Mucosa of stomach (tissue), 1 donor: ENCODE data around the gene KSR2.

Experiments used
- H3K27me3 ChIP-seq: one replicate; pipeline ENCODE4 v1.7.0; 2013; ENCODE audit warnings: mild to moderate bottlenecking, low read length; ENCODE audit not compliant: control insufficient read depth, insufficient read depth
- H3K36me3 ChIP-seq: one replicate; pipeline ENCODE4 v1.7.0; 2013; ENCODE audit warnings: low read length; ENCODE audit not compliant: control insufficient read depth, insufficient read depth
- H3K4me1 ChIP-seq: one replicate; pipeline ENCODE4 v1.7.0; 2013; ENCODE audit warnings: mild to moderate bottlenecking, low read length; ENCODE audit not compliant: control insufficient read depth, insufficient read depth
- H3K4me3 ChIP-seq: one replicate; pipeline ENCODE4 v1.7.0; 2013; ENCODE audit warnings: low read length
- H3K9ac ChIP-seq: one replicate; pipeline ENCODE4 v1.7.0; 2013; ENCODE audit warnings: mild to moderate bottlenecking, low read length, moderate library complexity
- H3K9me3 ChIP-seq: one replicate; pipeline ENCODE4 v1.7.0; 2013; ENCODE audit warnings: mild to moderate bottlenecking, low read length, moderate library complexity; ENCODE audit not compliant: control insufficient read depth
- donor health status: Pancreatic carcinoma.

Gene KSR2

DNA sequence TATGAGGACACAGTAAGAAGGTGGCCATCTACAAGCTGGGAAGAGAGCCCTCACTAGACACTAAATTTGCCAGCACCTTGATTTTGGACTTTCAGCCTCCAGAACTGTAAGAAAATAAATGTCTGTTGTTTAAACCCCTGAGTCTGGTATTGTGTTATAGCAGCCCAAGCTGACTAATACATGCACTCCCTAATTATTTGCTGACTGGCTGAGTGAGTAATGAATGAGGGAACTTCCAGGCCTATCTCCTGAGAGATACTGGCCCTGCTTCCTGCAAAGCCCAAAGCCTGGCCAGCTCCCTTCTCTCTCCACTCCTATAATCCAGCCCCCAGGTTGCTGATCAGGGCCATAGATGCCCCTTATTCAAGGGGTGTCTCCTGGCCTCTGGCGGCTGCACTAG lies 487.3 kb downstream of the KSR2 start:
- no peaks in the 10 kb centered on the region for H3K27me3 ChIP-seq
- H3K9me3 ChIP-seq = no peaks in the 10 kb centered on the region
- no peak overlapping the region for H3K9ac ChIP-seq
- no peak overlapping the region for H3K4me3 ChIP-seq
- no peaks in the 10 kb centered on the region for H3K4me1 ChIP-seq
- H3K36me3 ChIP-seq = no peaks in the 10 kb centered on the region

GRCh38 chr12:117476341-117476740 lies 492.4 kb downstream of the KSR2 start:
- no peaks in the 10 kb centered on the region for H3K27me3 ChIP-seq
- no peaks in the 10 kb centered on the region for H3K9me3 ChIP-seq
- H3K36me3 ChIP-seq = no peaks in the 10 kb centered on the region
- H3K4me3 ChIP-seq = no peak overlapping the region
- no peak overlapping the region for H3K9ac ChIP-seq
- H3K4me1 ChIP-seq = no peaks in the 10 kb centered on the region

DNA sequence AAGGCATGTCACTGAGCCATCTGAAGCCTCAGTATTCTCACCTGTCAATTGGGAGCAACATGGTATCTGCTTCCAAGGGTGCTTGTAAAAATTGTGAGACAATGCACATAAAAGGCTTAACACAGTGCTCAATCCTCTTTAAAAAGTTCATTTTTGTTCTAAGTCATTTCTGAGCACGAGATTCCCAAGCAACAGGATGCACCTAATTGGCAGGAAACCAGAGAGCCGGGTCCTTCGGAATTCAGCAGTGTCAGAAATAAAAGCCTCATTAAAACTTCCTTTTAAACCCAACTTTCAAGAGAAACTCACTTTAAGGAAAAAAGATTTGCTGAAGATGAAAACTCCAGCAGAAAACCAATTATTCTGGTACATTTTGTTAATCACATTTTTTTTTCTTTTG lies 494.9 kb downstream of the KSR2 start:
- Histone ChIP-seq H3K9me3 (no peaks in the 10 kb centered on the region), H3K27me3 (no peaks in the 10 kb centered on the region), H3K4me3 (no peak overlapping the region), H3K36me3 (no peaks in the 10 kb centered on the region), H3K9ac (no peak overlapping the region), H3K4me1 (no peaks in the 10 kb centered on the region)

DNA sequence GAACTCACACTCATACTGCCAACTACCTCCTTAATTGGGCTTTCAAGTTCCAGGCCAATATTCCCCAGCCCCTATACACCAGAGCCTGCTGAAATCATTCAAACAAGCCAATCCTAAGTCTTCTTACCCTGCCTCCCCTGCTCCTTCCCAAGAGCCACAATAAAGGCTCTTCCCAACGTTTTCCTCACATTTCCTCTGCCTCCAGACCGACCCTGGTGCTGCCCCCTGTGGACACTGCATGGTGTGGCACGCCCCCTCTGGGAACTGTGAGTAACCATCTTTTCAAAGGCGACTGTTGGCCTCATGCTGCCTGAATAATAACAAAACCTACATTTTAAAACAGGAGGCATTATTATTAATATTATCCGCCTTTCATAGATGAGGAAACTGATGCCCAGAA lies 495.8 kb downstream of the KSR2 start:
- Histone ChIP-seq H3K9ac (no peak overlapping the region), H3K9me3 (no peaks in the 10 kb centered on the region)

GRCh38 chr12:117470804-117471203 lies 498.0 kb downstream of the KSR2 start:
- no peaks in the 10 kb centered on the region for H3K4me1 ChIP-seq
- H3K9me3 ChIP-seq = no peaks in the 10 kb centered on the region
- no peaks in the 10 kb centered on the region for H3K27me3 ChIP-seq
- H3K9ac ChIP-seq = no peak overlapping the region
- no peak overlapping the region for H3K4me3 ChIP-seq
- H3K36me3 ChIP-seq = no peaks in the 10 kb centered on the region

More for the DNA sequence above, 495.8 kb downstream of the KSR2 start:
- no peak overlapping the region for H3K4me3 ChIP-seq
- no peaks in the 10 kb centered on the region for H3K36me3 ChIP-seq
- no peaks in the 10 kb centered on the region for H3K27me3 ChIP-seq
- H3K4me1 ChIP-seq = no peaks in the 10 kb centered on the region

- H3K9me3 ChIP-seq = no peaks in the 10 kb centered on the region
- H3K36me3 ChIP-seq = no peaks in the 10 kb centered on the region
- no peak overlapping the region for H3K4me3 ChIP-seq
- no peaks in the 10 kb centered on the region for H3K27me3 ChIP-seq
- no peak overlapping the region for H3K9ac ChIP-seq
- no peaks in the 10 kb centered on the region for H3K4me1 ChIP-seq
Observed at GRCh38 chr12:117469883-117470483, 498.8 kb downstream of the KSR2 start.

- H3K9ac ChIP-seq = no peak overlapping the region
- no peak overlapping the region for H3K4me3 ChIP-seq
Observed at GRCh38 chr12:117468016-117468415, 500.8 kb downstream of the KSR2 start.

DNA sequence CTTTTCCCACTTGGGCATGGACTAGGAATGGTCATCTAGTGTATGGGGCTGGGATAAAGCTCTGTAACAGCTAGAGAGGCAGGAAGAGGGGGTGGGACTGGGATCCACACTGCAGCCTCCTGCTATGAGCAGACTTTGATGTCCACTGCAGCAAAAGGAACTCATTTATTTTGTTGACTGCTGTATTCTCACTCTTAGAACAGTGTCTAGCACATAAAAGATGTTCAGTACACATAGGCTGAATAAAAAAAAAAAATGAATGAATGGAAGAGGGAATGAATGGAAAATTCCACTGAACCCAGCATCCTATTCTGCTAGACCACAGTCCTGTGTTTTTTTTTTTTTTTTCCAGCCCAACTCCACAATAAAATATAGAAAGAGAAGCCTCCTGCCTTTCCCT lies 501.2 kb downstream of the KSR2 start:
- Histone ChIP-seq H3K9me3 (no peaks in the 10 kb centered on the region), H3K4me1 (no peaks in the 10 kb centered on the region), H3K9ac (no peak overlapping the region), H3K27me3 (no peaks in the 10 kb centered on the region), H3K4me3 (no peak overlapping the region), H3K36me3 (no peaks in the 10 kb centered on the region)

More at GRCh38 chr12:117468016-117468415, 500.8 kb downstream of the KSR2 start:
- Histone ChIP-seq H3K36me3 (no peaks in the 10 kb centered on the region), H3K27me3 (no peaks in the 10 kb centered on the region), H3K9me3 (no peaks in the 10 kb centered on the region), H3K4me1 (no peaks in the 10 kb centered on the region)

DNA sequence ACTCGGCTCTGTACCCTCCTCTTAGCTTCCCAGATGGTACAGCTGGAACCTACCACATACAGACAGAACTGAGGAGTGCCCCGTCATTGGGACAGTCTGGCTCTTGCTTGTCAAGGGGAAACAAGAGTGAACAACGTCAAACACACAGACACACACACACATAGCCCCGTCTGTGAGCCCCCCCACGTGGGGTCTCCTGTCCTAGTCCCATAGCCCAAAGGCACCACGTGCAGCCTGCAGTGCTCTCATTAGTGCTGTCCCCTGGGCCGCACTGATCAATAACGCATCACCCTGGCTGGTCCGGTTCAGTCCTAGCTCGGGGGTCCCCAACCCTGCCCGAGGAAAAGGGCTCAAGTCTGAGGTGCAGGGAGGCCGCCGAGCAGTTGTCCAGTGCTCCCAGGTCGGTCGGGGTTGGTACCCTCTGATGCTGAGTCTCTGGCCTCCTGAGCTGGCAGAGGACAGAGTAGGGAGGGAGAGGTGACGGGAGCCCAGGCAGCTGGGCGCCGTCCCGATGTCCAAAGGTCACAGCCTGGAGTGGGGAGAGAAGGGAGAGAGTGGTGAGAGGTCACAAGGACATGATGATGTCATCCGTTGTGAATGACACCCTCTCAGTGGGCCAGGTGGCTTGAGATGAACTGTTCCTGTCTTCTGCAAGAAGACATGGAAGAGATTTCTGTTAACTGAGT lies 502.0 kb downstream of the KSR2 start:
- Histone ChIP-seq H3K4me3 (no peak overlapping the region), H3K27me3 (no peaks in the 10 kb centered on the region), H3K36me3 (no peaks in the 10 kb centered on the region), H3K9ac (no peak overlapping the region), H3K4me1 (no peaks in the 10 kb centered on the region), H3K9me3 (no peaks in the 10 kb centered on the region)

- Histone ChIP-seq H3K36me3 (no peaks in the 10 kb centered on the region), H3K9me3 (no peaks in the 10 kb centered on the region), H3K9ac (no peak overlapping the region), H3K27me3 (no peaks in the 10 kb centered on the region), H3K4me3 (no peak overlapping the region), H3K4me1 (no peaks in the 10 kb centered on the region)
Observed at GRCh38 chr12:117461732-117462131, 507.1 kb downstream of the KSR2 start.

GRCh38 chr12:117459229-117459628 lies 509.6 kb downstream of the KSR2 start:
- no peak overlapping the region for H3K4me3 ChIP-seq
- H3K9ac ChIP-seq = no peak overlapping the region
- H3K9me3 ChIP-seq = no peaks in the 10 kb centered on the region
- no peaks in the 10 kb centered on the region for H3K36me3 ChIP-seq
- no peaks in the 10 kb centered on the region for H3K4me1 ChIP-seq
- H3K27me3 ChIP-seq = no peaks in the 10 kb centered on the region

GRCh38 chr12:117457189-117457588 lies 511.6 kb downstream of the KSR2 start:
- Histone ChIP-seq H3K4me3 (no peak overlapping the region), H3K36me3 (no peaks in the 10 kb centered on the region), H3K9ac (no peak overlapping the region), H3K9me3 (no peaks in the 10 kb centered on the region), H3K27me3 (no peaks in the 10 kb centered on the region), H3K4me1 (no peaks in the 10 kb centered on the region)
